Endothelial cell (in vitro differentiated cells): Measurements from ENCODE around the gene NNMT. TPM values are rescaled to one million over a fixed set of nuclear protein-coding genes. Genes with fewer than 3 reads are reported as not detected.

Source experiments
- DNase-seq: peaks from one replicate; pipeline ENCODE4 v3.0.0; 2021; ENCODE audit warnings: low spot score
- H3K27ac Mint-ChIP-seq: one replicate; pipeline ENCODE4 v1.8.0; 2021; ENCODE audit warnings: mixed read lengths, inconsistent platforms; ENCODE audit not compliant: unreplicated experiment
- H3K27me3 Mint-ChIP-seq: one replicate; pipeline ENCODE4 v1.8.0; 2021; ENCODE audit warnings: mild to moderate bottlenecking, moderate library complexity, mixed read lengths, inconsistent platforms; ENCODE audit not compliant: unreplicated experiment
- H3K36me3 Mint-ChIP-seq: one replicate; pipeline ENCODE4 v1.8.0; 2021; ENCODE audit warnings: mild to moderate bottlenecking, low read depth, mixed read lengths, inconsistent platforms; ENCODE audit not compliant: unreplicated experiment
- H3K4me1 Mint-ChIP-seq: one replicate; pipeline ENCODE4 v1.8.0; 2021; ENCODE audit warnings: mild to moderate bottlenecking, mixed read lengths, inconsistent platforms; ENCODE audit not compliant: unreplicated experiment
- H3K4me3 Mint-ChIP-seq: one replicate; pipeline ENCODE4 v1.8.0; 2021; ENCODE audit warnings: mild to moderate bottlenecking, mixed read lengths, inconsistent platforms; ENCODE audit not compliant: unreplicated experiment
- H3K9me3 Mint-ChIP-seq: one replicate; pipeline ENCODE4 v1.8.0; 2021; ENCODE audit warnings: mixed read lengths, inconsistent platforms; ENCODE audit not compliant: unreplicated experiment
- CTCF ChIP-seq: fragments of 200-600 bp; sonication (generic); IDR thresholded peaks from one replicate; pipeline ENCODE4 v1.5.0; 2021; ENCODE audit warnings: antibody characterized with exemption; ENCODE audit not compliant: unreplicated experiment
- total RNA-seq: library from RNA; stranded (reverse); fragmentation: NEBNext Ultra II Directional; extraction: Animal tissue kit (Norgen Biotek cat#: 25700); gene quantifications from one replicate; pipeline ENCODE4 v1.2.1, GENCODE V29; 2021; ENCODE audit not compliant: unreplicated experiment

The NNMT gene
- total RNA-seq, 1 donor from 2014 or later = not detected

GRCh38 chr11:114256176-114256966 is 39.8 kb upstream of the NNMT start:
- Mint-ChIP-seq H3K4me3 (no peak overlapping the region), H3K9me3 (no peaks in the 10 kb centered on the region), H3K36me3 (no peaks in the 10 kb centered on the region), H3K4me1 (peaks cover 19% of the 10 kb centered on the region), H3K27me3 (no peaks in the 10 kb centered on the region), H3K27ac (no peak overlapping the region)
- TF ChIP-seq CTCF = no peak
- no peak for DNase-seq

- Mint-ChIP-seq H3K4me1 (peaks cover 13% of the 10 kb centered on the region), H3K4me3 (no peak overlapping the region), H3K27me3 (no peaks in the 10 kb centered on the region), H3K27ac (no peak overlapping the region), H3K36me3 (no peaks in the 10 kb centered on the region), H3K9me3 (no peaks in the 10 kb centered on the region)
- no peak for DNase-seq
- no peak for TF ChIP-seq CTCF
Measured at GRCh38 chr11:114256967-114257286, 39.3 kb upstream of the NNMT start.

- no peak overlapping the region for H3K4me3 Mint-ChIP-seq
Measured at GRCh38 chr11:114257621-114258558, 38.3 kb upstream of the NNMT start.

GRCh38 chr11:114258696-114259095 is 37.5 kb upstream of the NNMT start:
- no peak overlapping the region for H3K4me3 Mint-ChIP-seq
- H3K27me3 Mint-ChIP-seq = no peaks in the 10 kb centered on the region
- DNase-seq = no peak
- H3K36me3 Mint-ChIP-seq = no peaks in the 10 kb centered on the region
- no peak overlapping the region for H3K27ac Mint-ChIP-seq
- H3K9me3 Mint-ChIP-seq = no peaks in the 10 kb centered on the region
- no peaks in the 10 kb centered on the region for H3K4me1 Mint-ChIP-seq
- TF ChIP-seq CTCF = no peak

More at GRCh38 chr11:114257621-114258558, 38.3 kb upstream of the NNMT start:
- H3K4me1 Mint-ChIP-seq = peaks cover 4% of the 10 kb centered on the region
- no peaks in the 10 kb centered on the region for H3K9me3 Mint-ChIP-seq
- H3K27ac Mint-ChIP-seq = no peak overlapping the region
- no peaks in the 10 kb centered on the region for H3K27me3 Mint-ChIP-seq
- H3K36me3 Mint-ChIP-seq = no peaks in the 10 kb centered on the region
- no peak for TF ChIP-seq CTCF
- no peak for DNase-seq
